Measurements from ENCODE around the gene GHR. TPM values are rescaled to one million over a fixed set of nuclear protein-coding genes. Genes with fewer than 3 reads are reported as not detected.
"Not testable (repeated sequence)": the region's sequence is repeated elsewhere in the genome, so short reads cannot be mapped to it uniquely, and the experiment has no call there.

GHR gene
- total RNA-seq, 4 donors from 2014 or later: 10.9 to 14.9 (median 14.2) TPM

- DNase-seq: no peak
- Histone ChIP-seq H3K27ac (no peak overlapping the region), H3K4me1 (no peaks in the 10 kb centered on the region), H3K27me3 (no peaks in the 10 kb centered on the region), H3K9me3 (no peaks in the 10 kb centered on the region), H3K4me3 (replicated peaks in 1 of 3) (no peak overlapping the region), H3K36me3 (no peaks in the 10 kb centered on the region)
- WGBS, 2 donors: 70 to 90% methylated on average over 3 of the region's 3 CpGs
- intact Hi-C loops (cut with DNase I): no loop called here
- TF ChIP-seq POLR2A (IDR thresholded peaks at IDR 0.05) (no peak), CTCF (IDR thresholded peaks at IDR 0.05) (no peak)
Measured at GRCh38 chr5:42680046-42680445, 256.8 kb downstream of the GHR start.

GRCh38 chr5:42685078-42685477 lies 261.8 kb downstream of the GHR start:
- H3K36me3 ChIP-seq; H3K9me3 ChIP-seq; H3K27ac ChIP-seq; H3K4me3 ChIP-seq (replicated peaks in 1 of 3); H3K27me3 ChIP-seq; DNase-seq; H3K4me1 ChIP-seq; intact Hi-C loops (cut with DNase I): not testable (repeated sequence)

- intact Hi-C loops (cut with DNase I): no loop called here
- no peak for DNase-seq
Measured at GRCh38 chr5:42689391-42689790, 266.2 kb downstream of the GHR start.

GRCh38 chr5:42691413-42691937 lies 268.2 kb downstream of the GHR start:
- no peaks in the 10 kb centered on the region for H3K4me1 ChIP-seq
- H3K27me3 ChIP-seq: no peaks in the 10 kb centered on the region
- no peak overlapping the region for H3K4me3 ChIP-seq (replicated peaks in 1 of 3)
- no peaks in the 10 kb centered on the region for H3K9me3 ChIP-seq
- whole genome bisulfite sequencing, 2 donors: 56 to 63% methylated on average over 3 of the region's 3 CpGs
- no peak overlapping the region for H3K27ac ChIP-seq
- no peak for DNase-seq
- no peak for TF ChIP-seq POLR2A (IDR thresholded peaks at IDR 0.05)
- no peak for TF ChIP-seq CTCF (IDR thresholded peaks at IDR 0.05)
- intact Hi-C loops (cut with DNase I): no loop called here
- H3K36me3 ChIP-seq: no peaks in the 10 kb centered on the region

More at GRCh38 chr5:42689391-42689790, 266.2 kb downstream of the GHR start:
- Histone ChIP-seq H3K4me1 (no peaks in the 10 kb centered on the region), H3K4me3 (replicated peaks in 1 of 3) (no peak overlapping the region), H3K36me3 (no peaks in the 10 kb centered on the region), H3K27me3 (no peaks in the 10 kb centered on the region), H3K9me3 (no peaks in the 10 kb centered on the region), H3K27ac (no peak overlapping the region)
- 71 to 81% methylated on average over 4 of the region's 4 CpGs for whole genome bisulfite sequencing, 2 donors
- TF ChIP-seq CTCF (IDR thresholded peaks at IDR 0.05) (no peak), POLR2A (IDR thresholded peaks at IDR 0.05) (no peak)

- H3K36me3 ChIP-seq: no peaks in the 10 kb centered on the region
- no peaks in the 10 kb centered on the region for H3K9me3 ChIP-seq
- H3K27ac ChIP-seq: no peak overlapping the region
- H3K4me1 ChIP-seq: no peaks in the 10 kb centered on the region
- TF ChIP-seq CTCF (IDR thresholded peaks at IDR 0.05): no peak
- TF ChIP-seq POLR2A (IDR thresholded peaks at IDR 0.05): no peak
- no peak for DNase-seq
- intact Hi-C loops (cut with DNase I): no loop called here
- no peak overlapping the region for H3K4me3 ChIP-seq (replicated peaks in 1 of 3)
- 87 to 90% methylated on average over 7 of the region's 7 CpGs for WGBS, 2 donors
- no peaks in the 10 kb centered on the region for H3K27me3 ChIP-seq
Measured at GRCh38 chr5:42701351-42702059, 278.3 kb downstream of the GHR start.
